Hippocampal formation (tissue), 2 donors: ENCODE measurements around the gene MCF2L.
A peak's percentile ranks its signal among the peaks of the same experiment; 100 is the strongest.

Experiments
- DNase-seq, 2 donors: peaks; one replicate each; lab custom pipeline; 2025; lab: John Stamatoyannopoulos, UW

MCF2L gene

GRCh38 chr13:112943309-112944125 is 25.5 kb upstream of the MCF2L start:
- DNase-seq, result no peak

GRCh38 chr13:112947796-112948195 is 21.2 kb upstream of the MCF2L start:
- no peak for DNase-seq

GRCh38 chr13:112951674-112952371 is 17.2 kb upstream of the MCF2L start:
- DNase-seq, result no peak

- no peak for DNase-seq
These were observed 16.1 kb upstream of the MCF2L start for GRCh38 chr13:112952759-112953551.

- DNase-seq, result no peak
These were observed 15.2 kb upstream of the MCF2L start for GRCh38 chr13:112953591-112954487.

GRCh38 chr13:112954488-112955270 is 14.3 kb upstream of the MCF2L start:
- no peak for DNase-seq

DNA sequence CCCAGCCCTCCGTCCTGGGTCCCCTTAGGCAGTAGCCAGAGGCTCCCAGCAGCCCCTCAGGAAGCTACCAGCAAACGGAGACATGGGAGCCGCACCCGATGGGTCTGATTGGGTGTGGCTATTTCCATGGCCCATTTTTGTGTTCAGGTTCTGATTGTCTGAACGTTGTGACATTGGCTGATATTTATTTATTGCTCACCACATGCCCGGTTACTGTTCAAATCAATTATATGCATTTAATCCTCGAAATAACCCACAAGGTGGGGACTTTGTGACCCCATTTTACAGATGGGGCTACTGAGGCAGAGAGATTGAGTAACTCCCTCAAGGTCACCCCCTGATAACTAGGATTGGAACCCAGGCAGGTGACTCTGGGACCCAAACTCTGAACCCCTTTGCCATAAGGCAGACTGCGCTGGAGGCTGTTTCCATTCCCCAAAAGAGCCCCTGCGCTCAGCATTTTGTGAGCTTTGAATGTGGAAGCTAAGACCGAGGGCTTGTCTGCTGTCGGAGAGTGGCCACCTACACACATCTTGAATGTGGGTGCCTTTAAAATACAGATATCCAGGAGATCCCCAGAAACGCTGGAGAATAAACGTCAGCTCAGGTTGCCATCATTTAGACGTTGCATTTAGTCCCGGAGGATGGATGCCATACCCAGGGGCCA is 13.6 kb upstream of the MCF2L start:
- no peak for DNase-seq

- DNase-seq, result no peak
These were observed 13.1 kb upstream of the MCF2L start for GRCh38 chr13:112955956-112956355.

GRCh38 chr13:112956571-112957294 is 12.3 kb upstream of the MCF2L start:
- DNase-seq, result no peak

GRCh38 chr13:112957295-112957677 is 11.7 kb upstream of the MCF2L start:
- no peak for DNase-seq

DNA sequence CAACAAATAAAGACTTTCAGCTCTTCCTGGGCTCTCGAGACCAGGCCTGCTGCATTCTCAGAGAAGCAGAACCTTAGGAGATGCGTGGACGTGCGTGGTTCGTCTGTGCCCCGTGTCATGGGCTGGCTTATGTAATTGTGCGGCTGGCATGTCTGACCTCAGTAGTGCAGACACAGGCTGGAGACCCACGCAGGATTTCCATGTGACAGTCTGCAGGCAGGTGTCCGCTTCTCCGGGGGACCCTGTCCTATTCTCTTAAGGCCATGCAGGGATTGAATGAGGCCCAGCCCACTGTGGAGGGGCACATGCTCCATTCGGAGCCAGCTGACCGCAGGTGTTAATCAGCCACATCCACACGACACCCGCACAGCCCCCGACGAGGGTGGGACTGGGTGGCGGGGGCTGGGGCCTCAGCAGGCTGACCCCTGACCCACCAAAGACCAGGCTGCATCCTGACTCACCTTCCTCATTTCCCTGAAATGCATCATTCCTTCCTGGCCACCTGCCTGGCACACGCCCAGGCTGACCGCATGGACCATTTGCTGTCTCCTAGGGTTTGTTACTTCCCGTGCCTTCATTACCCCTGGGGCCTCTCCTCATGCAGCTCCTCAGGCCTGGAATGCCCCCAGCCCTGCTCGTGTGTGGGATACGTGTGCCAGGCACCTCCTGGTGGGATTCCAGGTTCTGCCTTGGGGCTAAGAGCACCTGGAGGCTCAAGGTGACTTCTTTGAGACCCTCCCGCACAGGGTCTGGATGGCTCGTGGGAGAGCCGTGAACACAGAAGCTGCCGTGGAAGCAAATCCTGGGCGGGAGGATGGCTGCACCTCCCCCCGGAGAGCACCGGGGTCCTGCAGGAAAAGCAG is 10.7 kb upstream of the MCF2L start:
- no peak for DNase-seq

DNA sequence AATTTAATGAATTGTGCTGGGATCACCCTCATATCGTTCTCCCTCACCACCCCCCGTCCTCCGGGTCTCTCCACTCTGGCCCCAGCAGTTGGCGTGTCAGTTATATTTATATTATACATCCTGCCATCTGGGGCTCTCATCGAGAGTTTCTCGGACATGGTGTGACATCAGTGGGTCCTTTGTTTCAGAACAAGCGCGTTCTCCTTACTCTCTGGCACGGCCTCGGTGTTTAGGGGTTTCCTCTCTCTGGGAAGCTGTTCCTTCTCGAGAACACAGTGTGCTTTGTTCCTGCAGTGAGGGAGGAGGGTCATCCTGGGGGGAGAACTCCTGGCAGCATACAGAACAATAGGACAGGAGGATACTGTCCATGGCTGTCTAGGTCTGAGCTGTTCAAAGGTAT is 9.8 kb upstream of the MCF2L start:
- DNase-seq, result peak; percentile 44 to 69

DNA sequence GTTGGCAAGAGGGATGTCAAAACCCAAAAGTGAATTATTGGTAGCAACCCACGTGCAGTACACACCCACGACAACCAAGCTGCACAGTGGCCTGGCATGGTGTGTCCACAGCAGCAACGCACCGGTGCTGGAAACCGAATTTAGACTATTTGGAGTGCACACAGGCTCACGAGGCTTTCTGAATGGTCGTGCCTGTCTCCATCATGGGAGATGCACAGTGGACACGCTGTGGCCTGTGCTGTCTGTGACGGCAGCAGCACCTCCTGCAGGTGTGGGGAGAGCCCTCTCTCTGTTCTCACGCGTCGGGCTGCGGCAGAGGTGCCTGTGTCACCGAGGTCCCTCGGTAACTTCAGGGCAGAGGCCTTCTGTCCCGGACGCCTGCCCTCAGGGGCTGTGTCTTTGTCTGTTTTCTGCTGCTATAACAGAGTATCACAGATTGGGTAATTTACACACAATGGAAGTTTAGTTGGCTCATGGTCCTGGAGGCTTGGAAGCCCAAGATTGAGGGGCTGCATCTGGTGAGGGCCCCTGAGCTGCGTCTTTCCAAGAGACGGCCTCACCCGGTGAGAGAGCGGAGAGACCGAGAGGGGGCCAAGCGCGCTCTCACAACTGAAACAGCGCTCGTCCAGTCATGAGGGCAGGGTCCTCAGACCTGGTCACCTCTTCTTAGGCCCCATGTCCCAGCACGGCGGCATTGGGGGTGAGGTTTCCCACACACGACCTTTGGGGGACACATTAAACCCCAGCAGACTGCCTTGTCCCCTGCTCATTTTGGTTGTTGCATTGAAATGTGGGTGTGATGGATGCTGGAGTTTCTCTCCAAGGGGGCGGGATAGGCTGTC is 9.1 kb upstream of the MCF2L start:
- no peak for DNase-seq

- DNase-seq, result no peak
These were observed 8.3 kb upstream of the MCF2L start for GRCh38 chr13:112960706-112961105.

GRCh38 chr13:112961457-112962369 is 7.3 kb upstream of the MCF2L start:
- no peak for DNase-seq

DNA sequence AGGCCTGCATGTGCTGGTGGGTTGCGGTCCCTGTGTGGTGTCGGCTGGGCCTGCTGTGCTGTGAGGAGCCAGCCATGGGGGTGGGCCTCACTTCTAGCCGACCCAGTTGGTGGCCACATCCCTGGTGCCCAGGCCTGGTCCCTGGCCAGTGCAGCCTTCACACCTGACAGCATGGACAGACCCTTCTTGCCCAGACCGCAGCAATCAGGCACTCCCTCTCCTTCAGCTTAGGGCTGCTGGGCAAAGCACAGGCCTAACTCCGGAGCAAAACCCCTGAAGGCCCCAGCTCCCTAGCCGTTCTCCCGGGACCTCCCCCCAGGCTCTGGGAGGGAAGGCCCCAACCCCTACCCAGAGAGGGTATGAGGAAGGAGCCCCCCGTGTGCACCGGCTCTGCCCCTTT is 6.6 kb upstream of the MCF2L start:
- DNase-seq, result no peak
